A673 (cell line): ENCODE data around the gene GJB3. TPM values are rescaled to one million over a fixed set of nuclear protein-coding genes. Genes with fewer than 3 reads are reported as not detected.
"Not testable (repeated sequence)": the region's sequence is repeated elsewhere in the genome, so short reads cannot be mapped to it uniquely, and the experiment has no call there.

Source experiments
- Bru-seq: library from RNA; stranded (reverse); fragments of 400-500 nt; gene quantifications from one replicate; lab custom pipeline; 2021; lab: Mats Ljungman, UMichigan
- BruChase-seq, 2 experiments: library from RNA; stranded (reverse); fragments of 400-500 nt; gene quantifications; one replicate each; lab custom pipeline; 2021; lab: Mats Ljungman, UMichigan
- BruUV-seq: library from RNA; stranded (reverse); fragments of 400-500 nt; replicated peaks from 2 replicates; lab custom pipeline; 2021; lab: Mats Ljungman, UMichigan
- CTCF ChIA-PET: fragments of 300-600 bp; sonication (Branson Sonifier 250); formaldehyde crosslinking; loops from one replicate; lab custom pipeline; 2022; ENCODE audit warnings: antibody characterized with exemption; lab: Charles Lee
- POLR2A ChIA-PET: fragments of 300-600 bp; sonication (Branson Sonifier 250); formaldehyde crosslinking; loops from one replicate; lab custom pipeline; 2022; ENCODE audit warnings: antibody characterized with exemption; ENCODE audit not compliant: low non-redundant PET; lab: Charles Lee
- DNase-seq: peaks from one replicate; pipeline ENCODE4 v3.0.0-alpha.2; 2015; ENCODE audit warnings: low spot score
- H3K27ac ChIP-seq: fragments of 200-600 bp; sonication (generic); 2 replicates; pipeline ENCODE4 v1.5.1; 2016; ENCODE audit warnings: mixed run types, low read depth, mild to moderate bottlenecking, mixed read lengths, antibody characterized with exemption, low read length; ENCODE audit not compliant: poor library complexity, severe bottlenecking
- H3K27me3 ChIP-seq: fragments of 200-600 bp; sonication (generic); replicated peaks from 2 replicates; pipeline ENCODE4 v1.6.1; 2017; ENCODE audit warnings: mixed run types, low read depth, mild to moderate bottlenecking, mixed read lengths, antibody characterized with exemption, low read length; ENCODE audit not compliant: insufficient read depth, poor library complexity
- H3K36me3 ChIP-seq: fragments of 200-600 bp; sonication (generic); 2 replicates; pipeline ENCODE4 v1.6.1; 2016; ENCODE audit warnings: mixed run types, mild to moderate bottlenecking, mixed read lengths, antibody characterized with exemption, low read length; ENCODE audit not compliant: insufficient read depth, poor library complexity, severe bottlenecking
- H3K4me1 ChIP-seq: fragments of 200-600 bp; sonication (generic); 2 replicates; pipeline ENCODE4 v1.6.1; 2017; ENCODE audit warnings: mixed run types, mild to moderate bottlenecking, mixed read lengths, antibody characterized with exemption, low read length; ENCODE audit not compliant: insufficient read depth, poor library complexity, severe bottlenecking
- H3K4me3 ChIP-seq: fragments of 200-600 bp; sonication (generic); 2 replicates; pipeline ENCODE4 v1.5.1; 2016; ENCODE audit warnings: low read depth, mixed run types, mild to moderate bottlenecking, mixed read lengths, low read length; ENCODE audit not compliant: poor library complexity, severe bottlenecking
- H3K9me3 ChIP-seq: fragments of 200-600 bp; sonication (generic); 2 replicates; pipeline ENCODE4 v1.6.1; 2016; ENCODE audit warnings: mixed run types, low read depth, mild to moderate bottlenecking, mixed read lengths, antibody characterized with exemption, low read length; ENCODE audit not compliant: poor library complexity, severe bottlenecking
- EZH2 ChIP-seq: fragments of 200-600 bp; sonication (generic); IDR thresholded peaks from 2 replicates; pipeline ENCODE4 v1.6.1; 2017; ENCODE audit warnings: borderline replicate concordance, low read depth, mild to moderate bottlenecking, mixed read lengths, antibody characterized with exemption, low read length; ENCODE audit not compliant: poor library complexity, severe bottlenecking
- intact Hi-C: fragments of 100-400 bp; cut with micrococcal nuclease; formaldehyde crosslinking; loops from one replicate; pipeline ENCODE4 v1.10.0; 2022; ENCODE audit not compliant: unreplicated experiment
- long read RNA-seq: library from polyadenylated mRNA; stranded (forward); transcript quantifications from one replicate; pipeline ENCODE4 v2.0.0, GENCODE V29; 2022
- total RNA-seq: library from RNA; stranded (reverse); gene quantifications from 2 replicates; pipeline ENCODE4 v1.2.3, GENCODE V29; 2021
- TF ChIP-seq, protein P1 (sequence below): fragments of 300-800, 200-600 bp; sonication (generic); conservative IDR thresholded peaks from 2 replicates; pipeline ENCODE4 v1.5.1; 2017; ENCODE audit warnings: low read depth, mild to moderate bottlenecking, antibody characterized with exemption, low read length, moderate library complexity, mixed read lengths

GJB3 gene
- total RNA-seq: not detected in 2 replicates
- Bru-seq, nascent RNA: not detected
- not detected for BruChase-seq, experiment 1, labeled RNA remaining after a 2-hour chase
- not detected for BruChase-seq, experiment 2, labeled RNA remaining after a 6-hour chase
- long read RNA-seq: 0 reads

- intact Hi-C loops: no loop called here
- H3K27me3 ChIP-seq: peaks cover 39% of the 10 kb centered on the region
These were observed at the start of gene GJB3 for GRCh38 chr1:34781071-34781843. Gene GJB3, plus strand, starts transcription at chr1:34781214. Its CDS starts 3,549 bp downstream, at chr1:34784763.

DNA sequence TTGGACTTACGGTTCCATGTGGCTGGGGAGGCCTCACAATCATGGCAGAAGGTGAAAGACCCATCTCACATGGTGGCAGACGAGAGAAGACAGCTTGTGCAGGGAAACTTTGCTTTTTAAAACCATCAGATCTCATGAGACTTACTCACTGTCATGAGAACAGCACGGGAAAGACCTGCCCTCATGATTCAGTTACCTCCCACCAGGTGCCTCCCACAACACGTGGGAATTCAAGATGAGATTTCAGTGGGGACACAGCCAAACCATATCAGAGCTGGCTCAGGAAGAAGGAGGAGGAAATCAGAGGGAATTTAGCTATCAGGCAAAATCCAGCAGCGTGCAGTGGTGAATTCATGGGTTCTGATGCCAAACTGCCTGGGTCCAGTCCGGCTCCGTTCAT is 48.2 kb upstream of the GJB3 start:
- H3K27ac ChIP-seq, H3K4me3 ChIP-seq, intact Hi-C loops, H3K36me3 ChIP-seq, CTCF ChIA-PET, BruUV-seq, POLR2A ChIA-PET, H3K27me3 ChIP-seq, DNase-seq, H3K4me1 ChIP-seq, H3K9me3 ChIP-seq: not testable (repeated sequence)

More at GRCh38 chr1:34781071-34781843, at the start of gene GJB3:
- Histone ChIP-seq H3K4me3 (peak within 1 kb of the TSS; percentile 33), H3K9me3 (no peaks in the 10 kb centered on the region), H3K27ac (no peak within 1 kb of the TSS), H3K36me3 (no peaks in the 10 kb centered on the region), H3K4me1 (no peaks in the 10 kb centered on the region)
- ChIA-PET POLR2A (no interaction called here), CTCF (no interaction called here)
- BruUV-seq: no TSS peak
- TF ChIP-seq, protein P1, sequence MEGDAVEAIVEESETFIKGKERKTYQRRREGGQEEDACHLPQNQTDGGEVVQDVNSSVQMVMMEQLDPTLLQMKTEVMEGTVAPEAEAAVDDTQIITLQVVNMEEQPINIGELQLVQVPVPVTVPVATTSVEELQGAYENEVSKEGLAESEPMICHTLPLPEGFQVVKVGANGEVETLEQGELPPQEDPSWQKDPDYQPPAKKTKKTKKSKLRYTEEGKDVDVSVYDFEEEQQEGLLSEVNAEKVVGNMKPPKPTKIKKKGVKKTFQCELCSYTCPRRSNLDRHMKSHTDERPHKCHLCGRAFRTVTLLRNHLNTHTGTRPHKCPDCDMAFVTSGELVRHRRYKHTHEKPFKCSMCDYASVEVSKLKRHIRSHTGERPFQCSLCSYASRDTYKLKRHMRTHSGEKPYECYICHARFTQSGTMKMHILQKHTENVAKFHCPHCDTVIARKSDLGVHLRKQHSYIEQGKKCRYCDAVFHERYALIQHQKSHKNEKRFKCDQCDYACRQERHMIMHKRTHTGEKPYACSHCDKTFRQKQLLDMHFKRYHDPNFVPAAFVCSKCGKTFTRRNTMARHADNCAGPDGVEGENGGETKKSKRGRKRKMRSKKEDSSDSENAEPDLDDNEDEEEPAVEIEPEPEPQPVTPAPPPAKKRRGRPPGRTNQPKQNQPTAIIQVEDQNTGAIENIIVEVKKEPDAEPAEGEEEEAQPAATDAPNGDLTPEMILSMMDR: no peak
- peak; percentile 87 for TF ChIP-seq EZH2
- DNase-seq: peak; percentile 14

- Histone ChIP-seq H3K27ac (no peak overlapping the region), H3K27me3 (no peaks in the 10 kb centered on the region), H3K4me1 (no peaks in the 10 kb centered on the region), H3K9me3 (no peaks in the 10 kb centered on the region), H3K4me3 (no peak overlapping the region), H3K36me3 (no peaks in the 10 kb centered on the region)
- DNase-seq: no peak
- no TSS peak for BruUV-seq
- ChIA-PET CTCF (no interaction called here), POLR2A (interaction anchor here (0.6 kb wide), 1 partner anchor 9 kb away, joined by 4 read pairs; no protein-coding TSS in a partner anchor)
- intact Hi-C loops: no loop called here
- no peak for TF ChIP-seq EZH2
- TF ChIP-seq, protein P1: no peak
These were observed 44.3 kb upstream of the GJB3 start for GRCh38 chr1:34736692-34737091.

DNA sequence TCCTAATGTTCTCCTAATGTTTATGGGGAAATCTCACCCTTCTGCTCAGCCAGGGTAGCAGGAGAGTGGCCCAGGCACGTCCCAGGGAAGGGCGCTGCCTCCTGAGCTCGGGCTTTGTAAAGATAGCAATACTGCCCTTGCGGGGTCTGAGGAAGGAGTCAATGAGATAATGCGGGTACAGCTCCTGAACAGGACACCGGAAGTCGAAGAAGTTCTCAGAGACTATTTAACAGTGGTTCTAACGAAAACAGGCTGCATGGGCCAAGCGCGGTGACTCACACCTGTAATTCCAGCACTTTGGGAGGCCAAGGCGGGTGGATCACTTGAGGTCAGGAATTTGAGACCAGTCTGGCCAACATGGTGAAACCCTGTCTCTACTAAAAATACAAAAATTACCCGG is 43.8 kb upstream of the GJB3 start:
- POLR2A ChIA-PET, BruUV-seq, H3K4me3 ChIP-seq, H3K27me3 ChIP-seq, H3K4me1 ChIP-seq, DNase-seq, H3K36me3 ChIP-seq, H3K9me3 ChIP-seq, CTCF ChIA-PET, H3K27ac ChIP-seq, intact Hi-C loops: not testable (repeated sequence)
